ENCODE data around the gene EXOC3L1. TPM values are rescaled to one million over a fixed set of nuclear protein-coding genes. Genes with fewer than 3 reads are reported as not detected.

The EXOC3L1 gene, protein sequence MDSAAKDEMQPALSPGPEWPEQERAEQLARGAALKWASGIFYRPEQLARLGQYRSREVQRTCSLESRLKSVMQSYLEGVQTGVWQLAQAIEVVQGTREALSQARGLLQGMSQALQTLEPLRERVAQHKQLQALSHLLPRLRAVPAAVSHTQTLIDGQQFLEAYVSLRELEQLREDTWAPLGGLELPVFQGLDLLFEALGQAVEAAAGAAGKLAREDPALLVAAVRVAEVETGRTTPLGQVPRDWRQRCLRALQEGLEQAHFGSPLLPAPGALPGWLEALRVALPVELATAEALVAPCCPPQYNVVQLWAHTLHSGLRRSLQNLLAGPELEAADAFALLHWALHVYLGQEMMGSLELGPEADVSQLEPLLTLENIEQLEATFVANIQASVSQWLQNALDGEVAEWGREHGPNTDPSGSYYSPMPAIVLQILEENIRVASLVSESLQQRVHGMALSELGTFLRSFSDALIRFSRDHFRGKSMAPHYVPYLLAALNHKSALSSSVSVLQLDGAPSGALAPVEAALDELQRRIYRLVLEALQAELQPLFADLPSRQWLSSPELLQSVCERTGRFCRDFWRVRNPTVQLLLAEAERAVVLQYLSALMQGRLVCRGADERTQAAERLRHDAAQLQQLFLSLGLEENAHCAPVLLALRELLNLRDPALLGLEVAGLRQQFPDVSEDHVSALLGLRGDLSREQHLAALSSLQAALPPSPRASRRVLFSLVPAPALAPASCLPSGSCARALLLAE
- total RNA-seq (10 to 100 TPM; 10.9 to 16.9 TPM), polyA plus RNA-seq (ENCODE audit: insufficient read length in 6 of 6) (10 to 100 TPM in 2 of 6 donors, 1 to 10 TPM in 4; 7.5 to 13.7 (median 9.7) TPM)
- long read RNA-seq, donor 1, partial matches to known transcripts = 44 of 45 reads
- long read RNA-seq, donor 1, other reads (novel, unspliced or antisense) = 0 of 45 reads
- long read RNA-seq, donor 2 = 0 reads
- long read RNA-seq, donor 3 = 0 reads
- long read RNA-seq, donor 4, partial matches to known transcripts = 1 of 7 reads
- long read RNA-seq, donor 4, other reads (novel, unspliced or antisense) = 3 of 7 reads
- long read RNA-seq, donor 5 = 0 reads
- long read RNA-seq, donor 6 = 0 reads
- long read RNA-seq, donor 7 = 0 reads
- long read RNA-seq, donor 8, partial matches to known transcripts = 0 of 1 reads
- long read RNA-seq, donor 8, other reads (novel, unspliced or antisense) = 0 of 1 reads
- long read RNA-seq, donor 9 = 0 reads
- long read RNA-seq, donor 10, partial matches to known transcripts = 4 of 12 reads
- long read RNA-seq, donor 10, other reads (novel, unspliced or antisense) = 5 of 12 reads
- long read RNA-seq, donor 11 = 0 reads
- long read RNA-seq, donor 12 = 0 reads

DNA sequence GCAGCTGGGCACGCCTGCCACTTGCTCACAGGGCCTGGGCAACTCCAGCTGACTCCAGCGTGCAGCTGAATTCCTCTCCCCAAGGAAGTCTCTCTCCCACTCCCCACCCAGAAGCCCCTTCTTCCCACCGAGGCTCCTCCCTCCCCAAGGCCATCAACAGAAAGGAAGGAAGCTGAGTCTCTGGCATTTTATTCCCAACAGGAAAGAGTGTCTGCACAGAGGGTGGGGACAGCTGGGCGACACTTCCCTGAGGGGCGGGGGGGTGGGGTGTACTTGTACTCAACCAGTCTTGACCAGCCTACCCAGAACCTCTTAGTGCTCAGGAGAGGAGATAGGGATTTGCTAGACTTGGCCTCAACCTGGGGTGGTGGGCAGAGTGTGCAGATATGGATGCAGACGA is at the start of gene EXOC3L1:
EXOC3L1 (minus strand) TSS at position 96 of the 400 bp plus-strand sequence. CDS start 460 bp downstream, outside the sequence.
- TF ChIP-seq, protein P1, sequence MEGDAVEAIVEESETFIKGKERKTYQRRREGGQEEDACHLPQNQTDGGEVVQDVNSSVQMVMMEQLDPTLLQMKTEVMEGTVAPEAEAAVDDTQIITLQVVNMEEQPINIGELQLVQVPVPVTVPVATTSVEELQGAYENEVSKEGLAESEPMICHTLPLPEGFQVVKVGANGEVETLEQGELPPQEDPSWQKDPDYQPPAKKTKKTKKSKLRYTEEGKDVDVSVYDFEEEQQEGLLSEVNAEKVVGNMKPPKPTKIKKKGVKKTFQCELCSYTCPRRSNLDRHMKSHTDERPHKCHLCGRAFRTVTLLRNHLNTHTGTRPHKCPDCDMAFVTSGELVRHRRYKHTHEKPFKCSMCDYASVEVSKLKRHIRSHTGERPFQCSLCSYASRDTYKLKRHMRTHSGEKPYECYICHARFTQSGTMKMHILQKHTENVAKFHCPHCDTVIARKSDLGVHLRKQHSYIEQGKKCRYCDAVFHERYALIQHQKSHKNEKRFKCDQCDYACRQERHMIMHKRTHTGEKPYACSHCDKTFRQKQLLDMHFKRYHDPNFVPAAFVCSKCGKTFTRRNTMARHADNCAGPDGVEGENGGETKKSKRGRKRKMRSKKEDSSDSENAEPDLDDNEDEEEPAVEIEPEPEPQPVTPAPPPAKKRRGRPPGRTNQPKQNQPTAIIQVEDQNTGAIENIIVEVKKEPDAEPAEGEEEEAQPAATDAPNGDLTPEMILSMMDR (IDR thresholded peaks at IDR 0.05) = no peak
- ATAC-seq = no peak
- intact Hi-C loops (cut with DNase I) = no loop called here
- Histone ChIP-seq H3K27me3 (peaks cover 0 to 3% of the 10 kb centered on the region in 2 donors), H3K27ac (peak within 1 kb of the TSS; percentile 19 to 35), H3K4me3 (peak within 1 kb of the TSS in 1 of 2 donors; percentile 40), H3K9me3 (no peaks in the 10 kb centered on the region), H3K36me3 (peaks cover 0 to 17% of the 10 kb centered on the region in 2 donors), H3K4me1 (peaks cover 21 to 47% of the 10 kb centered on the region in 2 donors)
- no peak for DNase-seq

DNA sequence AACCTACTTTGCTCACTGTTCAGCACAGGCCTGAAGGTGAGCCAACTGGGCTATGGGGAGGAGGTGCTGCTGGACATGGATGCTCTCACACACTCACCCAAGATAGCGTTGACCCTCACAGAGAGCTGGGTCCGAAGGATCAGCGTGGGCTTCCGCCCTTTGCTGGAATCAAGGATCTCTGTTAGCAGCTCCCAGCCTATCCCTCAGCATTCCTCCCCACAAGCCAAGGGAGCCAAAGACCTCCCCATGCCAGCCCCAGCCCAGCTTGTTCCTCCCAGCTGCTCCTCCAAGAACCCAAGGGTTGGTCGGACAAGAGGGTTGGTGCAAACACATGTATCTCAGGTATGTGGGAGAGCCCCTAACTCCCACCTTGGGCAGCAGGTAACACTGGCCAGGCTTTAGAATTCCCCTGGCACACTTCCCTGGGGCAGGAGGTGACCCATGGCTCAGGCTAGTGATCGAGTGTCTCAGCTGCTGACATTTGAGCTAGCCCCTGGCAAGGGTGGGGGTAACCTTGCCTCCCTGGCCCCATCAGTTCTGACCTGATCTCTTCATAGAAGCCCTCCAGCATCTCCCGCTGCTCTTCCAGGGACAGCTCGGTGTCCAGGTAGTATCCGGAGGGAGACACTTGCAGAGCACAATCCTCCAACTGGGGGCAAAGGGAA is 49.0 kb upstream of the EXOC3L1 start:
- TF ChIP-seq, protein P1 (IDR thresholded peaks at IDR 0.05) = no peak
- peaks cover 44 to 46% of the 10 kb centered on the region in 2 donors for H3K4me1 ChIP-seq
- intact Hi-C loops (cut with DNase I) = no loop called here
- H3K9me3 ChIP-seq = no peaks in the 10 kb centered on the region
- peak overlapping the region in 1 of 2 donors; percentile 97 for H3K27ac ChIP-seq
- no peaks in the 10 kb centered on the region for H3K27me3 ChIP-seq
- DNase-seq (peak in 1 of 4 donors; percentile 30), ATAC-seq (no peak)
- peaks cover 0 to 63% of the 10 kb centered on the region in 2 donors for H3K36me3 ChIP-seq
- H3K4me3 ChIP-seq = no peak overlapping the region

DNA sequence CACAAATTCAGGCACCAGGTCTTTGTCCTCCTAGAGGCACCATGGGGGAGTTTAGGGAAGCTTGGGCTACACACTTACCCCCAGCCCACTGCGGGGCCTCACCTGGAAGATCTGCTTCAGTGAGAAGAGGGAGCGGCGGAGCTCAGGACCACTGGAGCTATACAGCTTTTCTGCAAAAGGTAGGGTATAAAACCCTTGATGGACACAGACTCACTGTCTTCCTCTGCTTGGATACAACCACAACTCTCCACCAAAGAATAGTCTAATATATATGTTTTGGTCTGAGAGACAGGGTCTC is 48.3 kb upstream of the EXOC3L1 start:
- DNase-seq = no peak
- peaks cover 0 to 70% of the 10 kb centered on the region in 2 donors for H3K36me3 ChIP-seq

More for the DNA sequence above, 48.3 kb upstream of the EXOC3L1 start:
- no peak overlapping the region for H3K27ac ChIP-seq
- no peaks in the 10 kb centered on the region for H3K9me3 ChIP-seq
- intact Hi-C loops (cut with DNase I) = no loop called here
- no peak overlapping the region for H3K4me3 ChIP-seq
- no peak for ATAC-seq
- H3K27me3 ChIP-seq = no peaks in the 10 kb centered on the region
- peaks cover 37 to 39% of the 10 kb centered on the region in 2 donors for H3K4me1 ChIP-seq
- TF ChIP-seq, protein P1 (IDR thresholded peaks at IDR 0.05) = no peak

Measured in left lung (tissue), 14 donors.